Astrocyte of the hippocampus (primary cell): ENCODE data around the gene LAMTOR4.

Source experiments
- DNase-seq: peaks from one replicate; pipeline ENCODE4 v3.0.0; 2011; ENCODE audit warnings: low read depth, low spot score

The LAMTOR4 gene

DNA sequence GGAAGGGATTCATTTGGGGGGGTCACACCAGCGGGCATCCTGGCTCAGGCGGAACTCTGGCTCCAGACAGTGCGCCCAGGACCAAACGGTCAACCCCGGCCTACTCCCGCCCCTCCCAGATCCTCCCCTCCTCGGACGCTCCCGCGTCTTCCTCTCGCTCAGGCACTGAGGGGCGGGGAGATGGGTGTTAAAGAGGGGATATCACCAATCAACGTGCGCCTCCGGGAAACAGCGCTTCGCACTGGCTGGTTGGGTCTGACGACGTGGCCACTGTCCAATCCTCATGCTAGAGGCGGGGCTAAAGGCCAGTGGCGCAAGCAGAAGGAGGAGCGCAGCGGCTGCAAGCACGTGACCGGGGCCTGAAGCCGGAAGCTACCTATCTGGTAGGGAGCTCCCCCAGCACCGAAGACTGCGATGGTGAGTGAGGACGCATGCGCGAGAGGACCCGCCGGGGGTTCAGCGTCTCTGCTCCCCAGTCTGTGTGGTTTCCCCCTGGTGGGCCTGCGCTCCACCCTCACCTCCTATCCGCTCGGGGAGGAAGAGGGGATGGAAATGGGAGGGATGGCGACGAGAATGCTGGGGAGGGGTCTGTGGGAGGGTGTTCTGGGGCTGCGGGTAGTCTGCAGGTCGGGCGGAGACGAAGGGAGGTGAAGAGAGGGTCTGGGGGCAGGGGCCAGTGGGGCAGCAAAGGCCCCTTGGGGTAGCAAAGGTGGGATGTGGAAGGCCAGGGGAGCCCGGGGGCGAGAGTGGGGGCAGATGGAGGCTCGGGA is at the start of gene LAMTOR4:
TSS of gene LAMTOR4 (plus strand) at position 360 of the 770 bp plus-strand sequence. CDS start at position 415, 55 bp downstream.
- peak; percentile 100 for DNase-seq

DNA sequence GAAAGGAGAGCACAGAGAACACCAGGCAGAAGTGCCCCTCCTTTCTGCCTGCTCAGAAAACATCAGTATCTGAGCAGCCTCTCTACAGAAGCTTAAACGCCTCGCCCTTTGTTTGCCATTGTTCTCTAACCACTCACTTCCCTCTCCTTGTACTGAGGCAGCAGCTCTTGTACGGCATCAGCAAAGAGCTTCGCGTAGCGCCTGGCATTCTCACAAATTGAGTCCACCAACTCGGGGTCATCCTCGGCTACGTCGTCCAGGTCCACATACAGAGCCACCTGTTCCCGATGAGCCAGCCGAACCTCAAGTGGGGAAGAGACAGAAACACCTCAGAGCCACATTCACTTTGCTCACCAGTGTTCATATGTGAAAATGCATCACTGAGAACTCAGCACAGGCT is 49.3 kb upstream of the LAMTOR4 start:
- peak; percentile 25 for DNase-seq

DNA sequence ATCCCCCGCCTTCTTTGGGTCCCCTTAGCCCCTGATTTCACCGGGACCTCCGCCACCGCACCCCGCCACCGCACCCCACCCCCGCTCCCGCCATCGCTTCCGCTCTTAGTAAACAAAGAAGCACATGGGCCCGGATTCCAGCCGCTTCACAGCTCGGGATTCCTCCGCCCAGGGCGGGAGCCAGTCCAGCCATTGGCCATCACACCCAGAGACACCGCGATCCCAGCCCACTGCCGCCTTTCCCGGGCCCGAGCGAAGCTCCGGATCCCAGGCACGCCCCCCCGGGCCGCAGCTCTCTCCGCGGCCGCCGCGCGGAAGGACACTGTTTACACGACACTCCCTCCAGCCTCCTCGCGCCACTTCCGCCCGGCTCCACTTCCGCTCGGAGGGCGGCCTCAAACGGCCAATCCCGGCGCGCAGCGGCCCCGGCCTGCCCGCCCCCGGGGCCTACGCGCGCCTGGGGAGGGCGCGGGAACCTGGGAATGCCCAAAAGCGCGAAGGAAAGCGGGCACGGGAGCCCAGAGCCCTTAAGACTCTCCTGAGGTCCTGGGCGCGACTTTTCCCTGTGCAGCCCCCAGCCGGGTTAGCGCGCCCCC is 48.2 kb upstream of the LAMTOR4 start:
- DNase-seq = peak; percentile 99

DNA sequence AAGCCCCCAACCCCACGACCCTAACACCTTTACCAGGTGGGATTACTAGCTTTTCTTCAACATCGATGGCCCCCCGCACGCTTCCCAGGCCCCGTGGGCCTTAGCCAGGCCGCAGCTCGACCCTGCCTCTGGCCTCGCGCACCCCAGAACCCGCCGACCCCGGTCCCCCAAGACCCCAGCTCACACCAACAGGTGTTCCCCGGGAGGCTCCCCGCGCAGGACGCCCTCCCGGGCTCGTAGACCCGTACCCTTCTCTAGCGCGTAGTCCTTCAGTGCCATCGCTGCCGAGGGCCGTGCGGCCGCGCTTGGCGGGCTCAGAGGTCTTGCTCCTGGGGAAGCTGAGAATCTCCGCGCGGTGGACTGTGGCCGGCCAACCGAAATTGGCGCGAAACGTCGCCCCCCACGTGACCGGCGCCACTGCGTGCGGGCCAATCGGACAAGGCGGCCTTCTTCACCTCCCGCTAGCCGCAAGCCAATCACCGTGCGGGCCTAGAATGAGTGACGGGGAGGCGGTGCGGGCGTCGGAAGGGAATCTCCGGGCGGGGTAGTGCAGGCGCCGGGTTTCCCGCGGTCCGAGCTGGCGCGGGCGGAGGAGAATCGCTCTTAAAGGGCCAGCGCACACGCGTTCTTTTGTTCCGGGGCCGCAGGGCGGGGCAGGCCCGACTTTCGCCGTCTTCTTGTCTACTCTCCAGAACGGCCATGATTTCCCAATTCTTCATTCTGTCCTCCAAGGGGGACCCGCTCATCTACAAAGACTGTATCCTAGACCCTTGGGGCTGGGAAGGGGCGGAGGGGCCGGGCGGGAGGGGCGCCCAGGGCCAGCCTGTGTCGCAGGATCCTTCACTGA is 47.5 kb upstream of the LAMTOR4 start, which contains the start of the genes AP4M1 and MCM7:
TSS of gene AP4M1 (plus strand) at position 628 of the 847 bp plus-strand sequence. CDS start at position 700, 72 bp downstream.
TSS of gene MCM7 (minus strand) at position 382 of the 847 bp plus-strand sequence. CDS start at position 279, 103 bp downstream.
- peak; percentile 100 for DNase-seq

DNA sequence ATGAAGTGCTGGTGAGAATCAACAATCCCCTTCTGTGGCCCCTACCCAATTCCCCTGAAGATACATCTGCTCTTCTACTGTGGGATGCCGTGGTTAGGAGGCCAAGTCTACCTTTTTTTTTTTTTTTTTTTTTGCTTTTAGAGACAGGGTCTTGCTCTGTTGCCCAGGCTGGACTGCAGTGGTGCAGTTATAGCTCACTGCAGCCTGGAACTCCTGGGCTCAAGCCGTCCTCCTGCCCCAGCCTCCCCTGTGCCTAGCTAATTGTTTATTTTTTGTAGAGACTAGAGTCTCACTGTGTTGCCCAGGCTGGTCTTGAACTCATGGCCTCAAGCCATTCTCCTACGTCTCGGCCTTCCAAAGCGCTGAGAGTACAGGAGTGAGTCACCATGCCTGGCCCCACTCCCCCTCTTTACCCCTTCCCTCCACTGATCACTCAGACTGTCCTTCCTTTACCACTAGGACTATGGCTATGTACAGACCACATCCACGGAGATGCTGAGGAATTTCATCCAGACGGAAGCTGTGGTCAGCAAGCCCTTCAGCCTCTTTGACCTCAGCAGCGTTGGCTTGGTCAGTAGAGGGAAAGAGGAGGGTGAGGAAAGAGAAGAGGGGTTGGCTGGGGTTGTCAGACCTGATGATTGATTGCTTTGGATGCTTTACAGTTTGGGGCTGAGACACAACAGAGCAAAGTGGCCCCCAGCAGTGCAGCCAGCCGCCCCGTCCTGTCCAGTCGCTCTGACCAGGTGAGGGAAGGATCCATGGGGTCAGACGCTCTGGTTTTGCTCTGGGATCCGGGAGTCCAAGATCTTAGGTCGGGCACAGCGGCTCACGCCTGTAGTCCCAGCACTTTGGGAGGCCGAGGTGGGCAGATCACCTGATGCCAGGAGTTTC is 45.5 kb upstream of the LAMTOR4 start:
- peak; percentile 93 for DNase-seq

DNA sequence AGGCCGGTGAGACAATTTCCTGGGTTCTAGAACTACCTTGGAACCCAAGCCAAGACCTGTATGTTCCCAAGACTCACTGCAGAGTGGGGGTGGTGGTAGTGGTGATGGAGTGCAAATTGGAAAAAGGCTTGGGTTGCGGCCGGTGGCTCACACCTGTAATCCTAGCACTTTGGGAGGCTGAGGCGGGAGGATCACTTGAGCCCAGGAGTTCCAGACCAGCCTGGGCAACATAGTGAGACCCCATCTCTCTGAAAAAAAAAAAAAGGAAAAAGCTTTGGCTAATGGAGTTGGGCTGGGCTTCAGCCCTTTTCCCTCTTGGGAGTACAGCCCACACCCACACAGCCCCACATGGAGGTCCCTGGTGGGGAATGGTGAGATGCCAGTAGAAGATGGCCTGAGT is 43.2 kb upstream of the LAMTOR4 start:
- no peak for DNase-seq

DNA sequence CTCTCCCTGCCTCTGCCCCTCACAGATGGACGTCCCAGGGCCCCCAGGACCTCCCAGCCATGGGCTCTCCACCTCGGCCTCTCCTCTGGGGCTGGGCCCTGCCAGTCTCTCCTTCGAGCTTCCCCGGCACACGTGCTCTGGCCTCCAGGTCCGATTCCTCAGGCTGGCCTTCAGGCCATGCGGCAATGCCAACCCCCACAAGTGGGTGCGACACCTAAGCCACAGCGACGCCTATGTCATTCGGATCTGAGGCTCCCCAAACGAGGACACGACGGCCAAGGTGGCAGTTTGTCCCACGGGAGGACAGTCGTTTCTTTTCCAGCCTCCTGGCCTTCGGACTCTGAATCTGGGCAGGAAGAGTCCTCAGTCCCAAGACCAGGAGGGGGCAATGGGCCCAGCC is 42.1 kb upstream of the LAMTOR4 start:
- no peak for DNase-seq

DNA sequence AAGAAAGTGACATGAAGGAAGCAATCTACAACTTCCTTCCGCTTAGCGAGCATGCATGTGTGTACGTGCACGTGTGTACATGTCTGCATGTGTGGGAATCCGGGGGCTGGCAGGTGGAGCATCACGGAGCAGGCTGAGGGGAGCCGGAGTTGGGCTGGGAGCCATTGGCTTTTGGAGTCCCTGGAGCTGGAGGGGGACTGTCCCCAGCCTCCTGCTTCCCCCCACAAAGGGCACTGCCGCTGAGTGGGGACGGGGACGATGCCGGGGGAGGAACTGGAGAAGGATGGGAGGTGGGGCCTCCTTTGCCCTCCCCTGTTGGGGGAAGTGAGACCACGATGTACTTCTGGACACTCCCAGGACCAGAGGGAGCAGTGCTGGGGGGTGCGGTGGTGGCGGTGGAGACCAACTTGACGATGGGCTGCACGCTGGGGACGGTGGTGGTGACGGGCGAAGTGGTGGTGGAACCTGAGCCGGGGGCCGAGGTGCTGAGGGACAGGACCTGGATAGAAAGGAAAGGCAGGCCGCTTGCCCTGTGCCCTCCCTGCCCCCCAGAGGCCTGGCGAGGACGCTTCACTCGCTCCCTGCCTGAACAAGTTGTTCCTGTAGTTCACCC is 41.5 kb upstream of the LAMTOR4 start:
- no peak for DNase-seq

DNA sequence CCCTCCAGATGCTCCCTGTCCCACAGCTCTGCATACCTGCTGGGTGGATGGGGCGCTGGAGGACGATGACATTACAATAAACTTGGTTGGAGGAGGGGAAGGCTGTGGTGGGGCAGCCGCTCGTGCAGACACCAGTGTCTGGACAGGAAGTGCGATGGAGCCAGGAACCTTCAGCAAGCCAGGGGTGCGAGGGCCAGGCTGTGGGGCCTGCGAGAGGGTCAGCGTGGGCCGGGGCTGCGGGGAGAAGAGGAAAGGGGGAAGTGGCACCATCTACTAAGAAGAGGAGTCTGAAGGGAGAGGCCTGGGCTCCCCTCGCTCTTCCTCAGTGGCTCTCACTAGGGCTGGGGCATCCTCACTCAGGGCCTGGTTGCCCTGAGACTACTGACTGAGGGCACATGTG is 40.8 kb upstream of the LAMTOR4 start:
- DNase-seq = no peak

DNA sequence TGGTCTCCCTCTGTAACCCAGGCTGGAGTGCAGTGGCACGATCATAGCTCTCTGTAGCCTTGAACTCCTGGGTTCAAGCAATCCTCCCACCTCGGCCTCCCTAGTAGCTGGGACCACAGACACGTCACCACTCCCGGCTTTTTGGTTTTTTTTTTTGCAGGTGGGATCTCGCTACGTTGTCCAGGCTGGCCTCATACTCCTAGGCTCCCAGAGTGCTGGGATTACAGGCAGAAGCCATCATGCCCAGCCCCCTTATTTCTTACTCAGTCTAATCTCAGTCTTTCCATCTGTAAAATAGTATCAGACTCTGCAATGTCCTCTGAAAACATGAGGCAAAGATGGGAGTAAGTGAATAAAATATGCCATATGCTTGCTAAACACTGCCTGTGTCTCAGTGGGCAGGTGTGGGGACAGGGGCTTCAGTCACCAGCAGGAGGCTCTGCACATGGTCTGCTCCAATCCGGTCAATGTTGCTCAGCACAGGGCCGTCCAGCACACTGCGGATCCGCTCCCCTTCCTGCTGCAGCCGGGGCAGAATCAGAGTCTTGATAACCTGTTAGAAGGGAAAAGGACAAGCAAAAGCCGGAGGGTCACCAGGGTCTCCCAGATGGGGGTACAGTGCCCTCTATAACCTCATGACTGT is 39.1 kb upstream of the LAMTOR4 start:
- no peak for DNase-seq

DNA sequence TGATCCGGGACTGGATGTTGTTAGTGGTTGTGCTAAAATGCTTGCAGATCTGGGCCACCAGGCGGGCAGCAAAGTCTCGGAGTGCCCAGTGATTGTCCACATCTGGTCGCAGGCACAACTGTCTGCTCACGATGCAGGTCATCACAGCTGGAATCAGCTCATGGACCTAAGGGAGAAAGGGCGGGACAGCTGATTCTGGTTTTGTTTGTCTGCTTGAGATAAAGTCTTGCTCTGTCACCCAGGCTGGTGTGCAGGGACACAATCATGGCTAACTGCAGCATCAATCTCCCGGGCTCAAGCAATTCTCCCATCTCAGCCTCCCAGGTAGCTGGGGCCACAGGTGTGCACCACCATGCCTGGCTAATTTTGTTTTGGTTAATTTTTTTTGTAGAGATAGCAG is 37.6 kb upstream of the LAMTOR4 start:
- no peak for DNase-seq

DNA sequence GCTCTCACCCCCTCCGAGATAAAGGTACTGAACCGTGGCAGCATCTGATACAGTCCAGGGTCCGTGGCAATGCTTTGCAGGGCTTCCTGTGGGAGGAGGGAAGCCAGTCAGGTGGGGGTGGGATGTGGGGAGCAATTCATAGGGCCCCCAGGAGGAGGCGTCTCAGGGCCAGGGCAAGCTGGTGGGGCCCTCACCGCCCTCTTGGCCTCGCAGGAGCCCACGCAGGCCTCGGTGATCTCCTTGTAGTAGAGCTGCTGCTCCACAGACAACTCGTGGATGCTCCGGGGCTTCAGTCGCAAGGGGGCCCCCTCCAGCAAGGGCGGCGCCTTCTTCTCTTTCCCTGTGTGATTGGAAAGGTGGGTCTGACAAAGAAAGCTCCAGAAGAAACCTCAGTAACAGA is 36.8 kb upstream of the LAMTOR4 start:
- no peak for DNase-seq

DNA sequence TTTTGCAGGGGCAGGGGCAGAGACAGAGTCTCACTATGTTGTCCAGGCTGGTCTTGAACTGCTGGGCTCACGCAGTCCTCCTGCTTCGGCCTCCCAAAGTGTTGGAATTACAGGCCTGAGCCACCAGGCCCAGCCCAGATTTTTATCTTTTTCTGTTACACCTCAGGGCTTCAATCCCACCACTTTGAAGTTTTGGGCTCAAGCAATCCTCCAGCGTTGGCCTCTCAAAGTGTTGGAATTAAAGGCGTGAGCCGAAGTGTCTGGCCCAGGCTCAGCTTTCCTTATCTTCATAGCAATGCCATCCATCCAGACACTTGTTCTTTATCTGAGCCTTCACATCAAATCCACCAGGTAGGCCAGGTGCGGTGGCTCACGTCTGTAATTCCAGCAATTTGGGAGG is 33.7 kb upstream of the LAMTOR4 start:
- no peak for DNase-seq

DNA sequence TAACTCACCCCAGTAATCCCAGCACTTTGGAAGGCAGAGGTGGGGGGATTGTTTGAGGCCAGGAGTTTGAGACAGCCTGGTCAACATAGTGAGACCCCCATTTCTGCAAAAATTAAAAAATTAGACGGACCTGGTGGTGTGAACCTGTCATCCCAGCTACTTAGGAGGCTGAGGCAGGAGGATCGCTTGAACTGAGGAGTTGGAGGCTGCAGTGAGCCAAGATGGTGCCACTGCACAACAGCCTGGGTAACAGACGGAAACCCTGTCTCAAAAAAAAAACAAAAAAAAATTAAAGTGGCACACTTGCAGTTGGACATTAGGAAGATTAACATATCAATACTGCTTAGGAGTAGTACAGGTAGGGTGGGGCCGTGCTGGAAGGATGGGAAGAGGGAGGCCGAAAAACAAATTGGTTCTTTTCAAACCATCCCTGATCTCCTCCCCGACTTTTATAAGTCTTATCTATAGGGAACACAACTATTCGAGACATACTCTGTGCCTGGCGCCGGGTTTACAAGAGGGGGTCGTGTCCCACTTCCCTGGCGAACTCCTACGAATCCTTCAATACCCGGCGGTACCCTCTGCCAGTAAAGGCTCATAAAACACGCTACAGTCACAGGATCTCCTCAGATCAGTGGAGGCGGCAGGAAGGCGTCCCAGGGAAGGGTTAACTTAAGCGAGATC is 30.2 kb upstream of the LAMTOR4 start:
- DNase-seq = no peak

DNA sequence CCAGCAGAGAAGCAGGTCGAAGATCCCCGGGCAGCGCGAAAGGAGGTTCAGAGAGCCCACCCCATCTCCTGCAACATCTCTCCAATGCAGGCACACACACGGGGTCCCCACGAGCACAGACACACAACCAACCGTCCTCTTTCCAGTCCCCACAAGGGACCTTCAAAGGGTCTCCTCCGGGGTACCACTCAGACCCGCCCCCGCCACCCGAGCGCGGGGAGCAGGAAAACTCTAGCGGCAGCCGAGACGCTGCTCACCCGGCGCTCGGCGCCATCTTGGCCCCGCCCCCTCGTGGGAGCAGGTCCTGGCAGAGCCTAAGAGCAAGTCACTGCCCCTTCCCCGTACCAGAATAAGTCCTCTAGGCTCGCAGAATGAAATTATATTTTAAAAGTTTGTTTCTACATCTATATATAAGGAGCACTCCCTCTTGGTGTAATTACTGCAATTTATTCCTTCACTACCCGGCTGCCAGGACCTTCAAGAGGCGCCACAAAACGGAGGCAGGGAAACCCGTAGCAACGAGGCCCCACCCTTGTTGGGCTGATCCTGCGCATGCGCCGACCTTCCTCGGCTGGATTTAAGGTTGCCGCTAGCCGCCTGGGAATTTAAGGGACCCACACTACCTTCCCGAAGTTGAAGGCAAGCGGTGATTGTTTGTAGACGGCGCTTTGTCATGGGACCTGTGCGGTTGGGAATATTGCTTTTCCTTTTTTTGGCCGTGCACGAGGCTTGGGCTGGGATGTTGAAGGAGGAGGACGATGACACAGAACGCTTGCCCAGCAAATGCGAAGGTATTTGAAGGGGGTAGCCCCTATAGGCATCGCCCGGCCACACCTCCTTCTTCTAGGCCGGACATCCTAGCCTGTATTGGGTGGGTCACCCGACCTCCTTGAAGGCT is 29.4 kb upstream of the LAMTOR4 start, which contains the start of the genes CNPY4 and TAF6:
TSS of gene CNPY4 (plus strand) at position 563 of the 898 bp plus-strand sequence. CDS start at position 674, 111 bp downstream.
TSS of gene TAF6 (minus strand) at position 287 of the 898 bp plus-strand sequence. CDS start 5,149 bp downstream, outside the sequence.
- DNase-seq = peak; percentile 97

DNA sequence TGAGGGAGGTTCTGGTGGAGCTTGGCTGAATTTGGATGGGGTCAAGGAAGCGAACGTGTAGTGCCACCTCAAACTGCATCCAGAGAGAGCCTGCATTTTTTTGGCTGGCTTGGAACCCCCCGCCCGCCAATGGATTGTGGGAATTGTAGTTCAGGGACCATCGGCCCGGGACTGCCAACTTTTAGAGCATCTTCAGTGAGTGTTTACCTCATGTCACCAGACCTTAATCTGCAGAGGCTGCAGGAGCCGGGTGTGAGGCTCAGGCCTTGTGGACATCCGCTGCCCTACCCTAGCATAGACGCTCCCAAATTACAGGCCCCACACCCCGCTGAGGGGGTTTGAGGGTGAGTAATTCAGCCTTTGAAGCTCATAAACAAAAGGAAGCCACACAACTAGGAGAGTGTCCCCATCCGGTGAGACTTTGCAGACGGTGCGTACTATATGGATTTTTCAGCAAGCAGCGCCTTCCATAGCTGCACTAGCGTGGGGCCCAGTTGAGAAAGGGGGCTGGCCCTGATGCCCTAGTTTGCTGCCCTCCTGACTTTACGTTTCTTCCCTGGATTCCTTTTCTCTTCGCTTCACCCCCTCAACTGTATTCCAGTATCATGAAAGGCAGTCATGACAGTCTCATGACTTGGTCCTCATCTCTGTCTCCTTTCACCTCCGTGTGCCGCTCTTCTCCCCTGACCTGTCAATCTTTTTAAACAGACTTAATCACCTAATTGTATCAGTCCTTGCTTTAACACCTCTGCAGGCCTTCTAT is 28.6 kb upstream of the LAMTOR4 start:
- peak; percentile 76 for DNase-seq

DNA sequence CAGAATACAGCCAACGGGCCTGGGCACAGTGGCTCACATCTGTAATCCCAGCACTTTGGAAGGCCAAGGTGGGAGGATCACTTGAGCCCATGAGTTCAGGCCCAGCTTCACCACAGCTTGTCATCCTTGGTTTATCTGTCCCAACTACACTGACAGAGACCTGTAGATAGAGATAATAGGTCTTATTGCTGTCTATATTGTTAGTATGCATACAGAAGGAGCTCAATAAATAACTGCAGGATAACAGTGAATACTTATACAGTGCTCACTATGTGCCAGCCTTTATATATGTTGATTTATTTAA is 28.0 kb upstream of the LAMTOR4 start:
- DNase-seq = no peak

DNA sequence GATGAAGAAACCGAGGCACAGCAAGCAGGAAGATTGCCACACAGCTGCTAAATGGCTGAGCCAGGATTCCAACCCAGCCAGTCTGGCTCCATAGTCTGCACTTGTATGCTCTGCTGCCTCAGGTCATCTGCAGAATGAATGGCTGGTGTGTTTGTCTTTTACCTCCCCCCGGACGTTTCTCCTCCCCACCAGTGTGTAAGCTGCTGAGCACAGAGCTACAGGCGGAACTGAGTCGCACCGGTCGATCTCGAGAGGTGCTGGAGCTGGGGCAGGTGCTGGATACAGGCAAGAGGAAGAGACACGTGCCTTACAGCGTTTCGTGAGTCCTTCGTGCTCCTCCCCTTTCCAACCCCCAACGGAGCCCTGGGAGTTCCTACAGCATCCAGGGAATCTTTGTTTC is 26.7 kb upstream of the LAMTOR4 start:
- DNase-seq = no peak
